CD4-positive, alpha-beta T cell treated with Interleukin-12 subunit alpha and Interleukin-12 subunit beta, for 1 hour (primary cell): ENCODE measurements around the gene DUSP3.
A peak's percentile ranks its signal among the peaks of the same experiment; 100 is the strongest.

Source experiments
- DNase-seq: peaks from one replicate; pipeline ENCODE4 v3.0.0-alpha.2; 2020

Gene DUSP3

GRCh38 chr17:43778337-43779144 lies at the start of gene DUSP3:
DUSP3 (minus strand) TSS chr17:43778977; CDS start chr17:43778924, 53 bp downstream.
- peak; percentile 79 for DNase-seq

- DNase-seq = no peak
Measured at GRCh38 chr17:43827596-43827995, 48.8 kb upstream of the DUSP3 start.

GRCh38 chr17:43826206-43826605 lies 47.4 kb upstream of the DUSP3 start:
- DNase-seq = no peak

- no peak for DNase-seq
Measured at GRCh38 chr17:43825567-43825966, 46.8 kb upstream of the DUSP3 start.

- no peak for DNase-seq
Measured at GRCh38 chr17:43823350-43824084, 44.7 kb upstream of the DUSP3 start.

- no peak for DNase-seq
Measured at GRCh38 chr17:43822570-43823190, 43.9 kb upstream of the DUSP3 start.

GRCh38 chr17:43820759-43821158 lies 42.0 kb upstream of the DUSP3 start:
- DNase-seq = no peak

- DNase-seq = no peak
Measured at GRCh38 chr17:43818966-43819365, 40.2 kb upstream of the DUSP3 start.

GRCh38 chr17:43817826-43818225 lies 39.0 kb upstream of the DUSP3 start:
- DNase-seq = no peak

GRCh38 chr17:43816336-43817320 lies 37.9 kb upstream of the DUSP3 start:
- DNase-seq = no peak

GRCh38 chr17:43814714-43815113 lies 35.9 kb upstream of the DUSP3 start:
- DNase-seq = no peak

GRCh38 chr17:43814026-43814425 lies 35.2 kb upstream of the DUSP3 start:
- DNase-seq = no peak

GRCh38 chr17:43813386-43813785 lies 34.6 kb upstream of the DUSP3 start:
- DNase-seq = no peak

- DNase-seq = no peak
Measured at GRCh38 chr17:43812396-43813265, 33.9 kb upstream of the DUSP3 start.

- no peak for DNase-seq
Measured at GRCh38 chr17:43810823-43811222, 32.0 kb upstream of the DUSP3 start.

GRCh38 chr17:43810226-43810715 lies 31.5 kb upstream of the DUSP3 start:
- DNase-seq = no peak

GRCh38 chr17:43809121-43809520 lies 30.3 kb upstream of the DUSP3 start:
- DNase-seq = no peak

GRCh38 chr17:43808076-43808475 lies 29.3 kb upstream of the DUSP3 start:
- no peak for DNase-seq

- no peak for DNase-seq
Measured at GRCh38 chr17:43805117-43805516, 26.3 kb upstream of the DUSP3 start.

- DNase-seq = no peak
Measured at GRCh38 chr17:43803758-43804157, 25.0 kb upstream of the DUSP3 start.

GRCh38 chr17:43801844-43802243 lies 23.1 kb upstream of the DUSP3 start:
- DNase-seq = no peak
